HG03354 (cell line): ENCODE data around the gene APBB2.
"Not testable (repeated sequence)": the region's sequence is repeated elsewhere in the genome, so short reads cannot be mapped to it uniquely, and the experiment has no call there.

ENCODE experiments used
- ATAC-seq: cut with Tn5 transposase; IDR thresholded peaks from one replicate; pipeline ENCODE4 v1.9.1; 2021; ENCODE audit warnings: mild to moderate bottlenecking; ENCODE audit not compliant: unreplicated experiment, poor library complexity, severe bottlenecking

APBB2 gene

GRCh38 chr4:41076481-41076880, 137.9 kb downstream of the APBB2 start:
- no peak for ATAC-seq

- no peak for ATAC-seq
Measured at GRCh38 chr4:41074215-41074614, 140.1 kb downstream of the APBB2 start.

GRCh38 chr4:41072021-41072777, 142.1 kb downstream of the APBB2 start:
- no peak for ATAC-seq

GRCh38 chr4:41070516-41071281, 143.6 kb downstream of the APBB2 start:
- ATAC-seq, result no peak

- ATAC-seq, result no peak
Measured at GRCh38 chr4:41069838-41070237, 144.5 kb downstream of the APBB2 start.

GRCh38 chr4:41069257-41069656, 145.1 kb downstream of the APBB2 start:
- no peak for ATAC-seq

- ATAC-seq, result no peak
Measured at GRCh38 chr4:41067369-41067768, 147.0 kb downstream of the APBB2 start.

GRCh38 chr4:41066049-41066448, 148.3 kb downstream of the APBB2 start:
- no peak for ATAC-seq

- ATAC-seq, result no peak
Measured at GRCh38 chr4:41065434-41066006, 148.8 kb downstream of the APBB2 start.

GRCh38 chr4:41064953-41065352, 149.4 kb downstream of the APBB2 start:
- no peak for ATAC-seq

GRCh38 chr4:41061482-41062185, 152.7 kb downstream of the APBB2 start:
- ATAC-seq, result no peak

GRCh38 chr4:41060352-41061334, 153.7 kb downstream of the APBB2 start:
- ATAC-seq, result no peak

GRCh38 chr4:41059411-41059810, 154.9 kb downstream of the APBB2 start:
- ATAC-seq, result not testable (repeated sequence)

- ATAC-seq, result no peak
Measured at GRCh38 chr4:41058426-41058825, 155.9 kb downstream of the APBB2 start.

- no peak for ATAC-seq
Measured at GRCh38 chr4:41057467-41057866, 156.9 kb downstream of the APBB2 start.

- ATAC-seq, result no peak
Measured at GRCh38 chr4:41052287-41052686, 162.1 kb downstream of the APBB2 start.

- no peak for ATAC-seq
Measured at GRCh38 chr4:41050880-41051775, 163.2 kb downstream of the APBB2 start.

- no peak for ATAC-seq
Measured at GRCh38 chr4:41050116-41050515, 164.2 kb downstream of the APBB2 start.
